BE2C (cell line): ENCODE results near the gene PSME3IP1.

Experiments used
- DNase-seq: peaks from one replicate; pipeline ENCODE4 v3.0.0-alpha.2; 2020
- H3K27me3 ChIP-seq: fragments of 250-450 bp; sonication (Bioruptor Pico); 2 replicates; pipeline ENCODE4 v1.5.1; 2020; ENCODE audit warnings: mild to moderate bottlenecking
- H3K36me3 ChIP-seq: fragments of 250-450 bp; sonication (Bioruptor Pico); 2 replicates; pipeline ENCODE4 v1.5.1; 2020; ENCODE audit warnings: mild to moderate bottlenecking
- H3K4me1 ChIP-seq: fragments of 250-450 bp; sonication (Bioruptor Pico); 2 replicates; pipeline ENCODE4 v1.5.1; 2020
- H3K4me3 ChIP-seq: 2 replicates; pipeline ENCODE4 v1.5.1; 2011; ENCODE audit warnings: low read depth, low read length
- H3K9me3 ChIP-seq: fragments of 250-450 bp; sonication (Bioruptor Pico); 2 replicates; pipeline ENCODE4 v1.5.1; 2020
- TF ChIP-seq, protein P1 (sequence below): IDR thresholded peaks from 2 replicates; pipeline ENCODE4 v1.5.1; 2012; ENCODE audit warnings: mild to moderate bottlenecking, low read depth, low read length

Gene PSME3IP1

GRCh38 chr16:57146040-57146647 lies 39.7 kb downstream of the PSME3IP1 start:
- DNase-seq = no peak
- no peaks in the 10 kb centered on the region for H3K27me3 ChIP-seq
- no peak overlapping the region for H3K4me3 ChIP-seq
- TF ChIP-seq, protein P1, sequence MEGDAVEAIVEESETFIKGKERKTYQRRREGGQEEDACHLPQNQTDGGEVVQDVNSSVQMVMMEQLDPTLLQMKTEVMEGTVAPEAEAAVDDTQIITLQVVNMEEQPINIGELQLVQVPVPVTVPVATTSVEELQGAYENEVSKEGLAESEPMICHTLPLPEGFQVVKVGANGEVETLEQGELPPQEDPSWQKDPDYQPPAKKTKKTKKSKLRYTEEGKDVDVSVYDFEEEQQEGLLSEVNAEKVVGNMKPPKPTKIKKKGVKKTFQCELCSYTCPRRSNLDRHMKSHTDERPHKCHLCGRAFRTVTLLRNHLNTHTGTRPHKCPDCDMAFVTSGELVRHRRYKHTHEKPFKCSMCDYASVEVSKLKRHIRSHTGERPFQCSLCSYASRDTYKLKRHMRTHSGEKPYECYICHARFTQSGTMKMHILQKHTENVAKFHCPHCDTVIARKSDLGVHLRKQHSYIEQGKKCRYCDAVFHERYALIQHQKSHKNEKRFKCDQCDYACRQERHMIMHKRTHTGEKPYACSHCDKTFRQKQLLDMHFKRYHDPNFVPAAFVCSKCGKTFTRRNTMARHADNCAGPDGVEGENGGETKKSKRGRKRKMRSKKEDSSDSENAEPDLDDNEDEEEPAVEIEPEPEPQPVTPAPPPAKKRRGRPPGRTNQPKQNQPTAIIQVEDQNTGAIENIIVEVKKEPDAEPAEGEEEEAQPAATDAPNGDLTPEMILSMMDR = no peak
- H3K4me1 ChIP-seq = no peaks in the 10 kb centered on the region
- H3K36me3 ChIP-seq = no peaks in the 10 kb centered on the region
- no peaks in the 10 kb centered on the region for H3K9me3 ChIP-seq

DNA sequence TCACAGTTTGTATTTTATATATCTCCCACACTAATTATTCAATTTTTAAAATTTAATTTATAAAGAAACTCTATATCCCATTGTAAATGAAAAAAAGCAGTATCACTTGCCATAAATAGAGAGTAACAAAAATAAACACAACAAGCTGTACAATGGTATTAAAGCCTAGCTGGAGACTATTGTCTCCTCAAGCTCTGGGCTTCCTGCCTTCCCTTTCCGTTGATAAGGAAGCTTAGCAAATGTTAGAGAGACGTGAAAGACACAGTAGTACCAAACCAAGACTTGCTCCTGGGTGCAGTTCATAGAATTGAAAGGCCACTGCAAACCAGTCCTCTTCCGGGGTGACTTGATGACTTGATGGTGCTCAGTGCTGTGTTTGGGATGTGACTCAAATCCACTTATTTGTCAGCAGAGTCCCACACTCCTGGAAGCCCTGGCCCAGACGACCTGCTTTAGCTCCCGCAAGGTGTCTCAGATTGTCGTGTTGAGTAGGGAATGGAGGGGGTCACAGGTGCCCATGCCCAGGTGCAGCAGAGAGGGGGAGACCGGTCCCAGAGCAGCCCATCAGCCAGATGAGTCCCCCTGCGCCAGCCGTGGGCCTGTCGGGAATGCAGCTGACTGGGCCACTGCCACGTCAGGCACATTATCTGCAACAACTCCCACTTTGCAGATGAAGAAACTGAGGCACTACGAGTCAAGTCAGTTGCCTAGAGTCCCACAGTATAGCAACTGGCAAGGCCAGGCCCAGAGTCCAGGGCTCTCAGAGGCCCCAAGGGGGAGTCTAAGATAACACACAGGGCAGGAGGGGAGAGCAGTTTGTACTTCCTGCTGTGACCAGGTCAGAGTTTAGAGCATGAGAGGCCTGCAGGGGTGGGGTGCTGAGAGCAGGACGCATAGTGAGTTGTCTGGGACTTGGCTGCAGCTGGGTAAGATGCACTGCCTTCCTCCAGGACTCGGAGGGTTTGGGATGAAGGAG lies 40.5 kb downstream of the PSME3IP1 start:
- Histone ChIP-seq H3K4me1 (no peaks in the 10 kb centered on the region), H3K4me3 (no peak overlapping the region), H3K9me3 (no peaks in the 10 kb centered on the region), H3K27me3 (no peaks in the 10 kb centered on the region), H3K36me3 (no peaks in the 10 kb centered on the region)
- TF ChIP-seq, protein P1 = no peak
- no peak for DNase-seq

DNA sequence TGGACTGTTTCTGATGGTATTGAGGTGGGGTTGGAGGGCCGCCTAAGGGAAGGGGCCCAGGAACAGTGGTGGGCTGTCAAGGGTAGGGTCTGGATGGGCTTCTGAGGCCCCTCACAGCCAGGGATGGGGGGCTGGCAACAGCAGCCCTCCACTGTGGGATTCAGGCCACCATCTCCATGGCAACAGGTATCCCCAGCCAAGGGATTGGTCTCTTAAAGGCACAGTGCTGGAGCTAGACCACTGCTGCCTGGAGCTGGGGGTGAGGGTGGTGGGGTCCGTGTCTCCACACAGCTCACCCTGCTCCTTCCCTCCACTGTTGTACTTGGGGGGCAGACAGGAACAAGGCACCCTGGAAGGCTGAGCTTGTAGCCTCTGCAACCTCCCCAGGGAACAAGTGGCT lies 41.8 kb downstream of the PSME3IP1 start:
- Histone ChIP-seq H3K4me1 (no peaks in the 10 kb centered on the region), H3K36me3 (no peaks in the 10 kb centered on the region), H3K9me3 (no peaks in the 10 kb centered on the region), H3K27me3 (no peaks in the 10 kb centered on the region), H3K4me3 (no peak overlapping the region)
- TF ChIP-seq, protein P1 = no peak
- DNase-seq = no peak

- Histone ChIP-seq H3K4me3 (no peak overlapping the region), H3K27me3 (no peaks in the 10 kb centered on the region), H3K9me3 (no peaks in the 10 kb centered on the region), H3K36me3 (no peaks in the 10 kb centered on the region), H3K4me1 (no peaks in the 10 kb centered on the region)
- TF ChIP-seq, protein P1 = no peak
- DNase-seq = no peak
Measured at GRCh38 chr16:57143149-57143921, 42.5 kb downstream of the PSME3IP1 start.

DNA sequence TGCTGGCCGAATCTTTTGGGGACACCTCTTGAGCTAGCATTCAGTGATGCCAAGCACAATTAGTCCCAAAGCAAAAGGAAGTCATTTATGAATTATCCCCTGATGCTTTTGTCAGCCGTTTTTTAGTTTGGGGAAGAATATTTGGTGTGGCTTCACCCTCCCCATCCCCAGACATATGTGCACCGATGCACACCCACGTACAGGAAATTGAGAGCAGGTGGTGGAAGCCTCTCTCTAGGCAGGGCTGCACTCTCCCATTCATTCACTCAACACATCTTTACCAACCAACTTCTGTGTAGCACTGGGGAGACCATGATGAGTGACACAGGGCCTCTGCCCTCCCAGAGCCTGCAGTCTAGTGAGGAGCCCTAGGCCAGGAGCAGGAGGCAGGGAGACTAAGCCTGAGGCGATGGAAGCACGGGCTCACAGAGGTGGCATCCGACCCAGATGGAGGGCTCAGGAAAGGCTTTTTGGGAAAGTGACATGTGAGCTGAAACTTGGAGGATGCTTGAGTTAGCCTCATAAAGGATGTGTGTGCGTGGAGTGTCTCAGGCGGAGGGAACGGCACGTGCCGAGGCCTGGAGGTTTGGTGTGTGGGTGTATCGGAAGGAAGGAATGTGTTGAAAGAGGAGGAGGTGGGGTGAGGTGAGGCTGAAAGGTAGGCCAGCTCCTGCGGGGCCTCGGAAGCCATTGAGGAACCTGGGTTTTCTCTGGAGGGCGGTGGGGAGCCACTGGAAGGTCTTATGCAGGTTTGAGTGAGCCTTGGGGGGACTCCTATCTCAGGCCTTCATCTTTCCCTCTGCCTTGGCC lies 43.8 kb downstream of the PSME3IP1 start:
- DNase-seq = no peak
- Histone ChIP-seq H3K36me3 (no peaks in the 10 kb centered on the region), H3K9me3 (no peaks in the 10 kb centered on the region), H3K27me3 (no peaks in the 10 kb centered on the region), H3K4me3 (no peak overlapping the region), H3K4me1 (no peaks in the 10 kb centered on the region)
- TF ChIP-seq, protein P1 = no peak
